GM19238 (cell line): ENCODE measurements around the gene RAB19.
"Not testable (repeated sequence)": the region's sequence is repeated elsewhere in the genome, so short reads cannot be mapped to it uniquely, and the experiment has no call there.

Experiments used
- DNase-seq: peaks from one replicate; pipeline ENCODE4 v3.0.0; 2011; ENCODE audit warnings: low spot score; ENCODE audit not compliant: insufficient read length

The RAB19 gene

GRCh38 chr7:140400381-140400780 lies 3.5 kb upstream of the RAB19 start:
- no peak for DNase-seq

GRCh38 chr7:140402178-140402835 lies 1.6 kb upstream of the RAB19 start:
- DNase-seq: no peak

GRCh38 chr7:140404565-140405065 lies 757 bp downstream of the RAB19 start:
- DNase-seq: no peak

- no peak for DNase-seq
Measured at GRCh38 chr7:140415361-140415760, 11.5 kb downstream of the RAB19 start.

- DNase-seq: not testable (repeated sequence)
Measured at GRCh38 chr7:140415816-140416215, 12.0 kb downstream of the RAB19 start.

GRCh38 chr7:140416560-140416959 lies 12.7 kb downstream of the RAB19 start:
- DNase-seq: no peak

- no peak for DNase-seq
Measured at GRCh38 chr7:140417456-140418155, 13.7 kb downstream of the RAB19 start.

GRCh38 chr7:140418156-140418472 lies 14.3 kb downstream of the RAB19 start:
- DNase-seq: not testable (repeated sequence)

GRCh38 chr7:140418653-140419052 lies 14.8 kb downstream of the RAB19 start:
- no peak for DNase-seq

GRCh38 chr7:140421521-140421920 lies 17.7 kb downstream of the RAB19 start:
- DNase-seq: no peak

GRCh38 chr7:140423501-140423900 lies 19.6 kb downstream of the RAB19 start:
- DNase-seq: no peak

- DNase-seq: no peak
Measured at GRCh38 chr7:140425718-140426117, 21.9 kb downstream of the RAB19 start.

GRCh38 chr7:140426130-140426529 lies 22.3 kb downstream of the RAB19 start:
- no peak for DNase-seq

- no peak for DNase-seq
Measured at GRCh38 chr7:140433396-140433795, 29.5 kb downstream of the RAB19 start.

GRCh38 chr7:140435252-140435895 lies 31.5 kb downstream of the RAB19 start:
- DNase-seq: no peak

GRCh38 chr7:140439359-140439758 lies 35.5 kb downstream of the RAB19 start:
- peak; percentile 27 for DNase-seq

- DNase-seq: no peak
Measured at GRCh38 chr7:140440593-140440992, 36.7 kb downstream of the RAB19 start.

- DNase-seq: no peak
Measured at GRCh38 chr7:140441519-140441918, 37.7 kb downstream of the RAB19 start.

GRCh38 chr7:140446467-140446866 lies 42.6 kb downstream of the RAB19 start:
- DNase-seq: no peak

GRCh38 chr7:140447841-140448240 lies 44.0 kb downstream of the RAB19 start:
- DNase-seq: no peak

- no peak for DNase-seq
Measured at GRCh38 chr7:140448781-140449480, 45.1 kb downstream of the RAB19 start.

- DNase-seq: no peak
Measured at GRCh38 chr7:140451716-140452115, 47.9 kb downstream of the RAB19 start.
